ENCODE data around the gene TP53BP2.

DNA sequence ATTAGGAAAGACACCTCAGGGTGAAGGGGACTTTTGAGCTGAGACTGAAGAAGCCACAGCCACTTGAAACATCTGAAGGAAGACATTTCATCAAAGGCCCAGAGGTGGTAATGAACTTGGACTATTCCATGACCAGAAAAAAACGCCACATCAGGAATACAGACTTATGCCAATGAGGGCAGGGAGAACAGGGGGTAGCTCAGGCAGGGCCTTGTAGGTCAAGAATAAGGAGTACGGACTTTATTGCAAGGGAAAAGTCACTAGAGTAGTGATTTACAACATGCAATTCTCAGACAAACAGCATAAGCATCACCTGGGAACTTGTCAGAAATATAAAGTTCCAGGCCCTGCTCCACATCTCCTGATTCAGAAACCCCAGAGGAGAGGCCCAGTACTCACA is 11.8 kb downstream of the TP53BP2 start:
- TF ChIP-seq, protein P1, sequence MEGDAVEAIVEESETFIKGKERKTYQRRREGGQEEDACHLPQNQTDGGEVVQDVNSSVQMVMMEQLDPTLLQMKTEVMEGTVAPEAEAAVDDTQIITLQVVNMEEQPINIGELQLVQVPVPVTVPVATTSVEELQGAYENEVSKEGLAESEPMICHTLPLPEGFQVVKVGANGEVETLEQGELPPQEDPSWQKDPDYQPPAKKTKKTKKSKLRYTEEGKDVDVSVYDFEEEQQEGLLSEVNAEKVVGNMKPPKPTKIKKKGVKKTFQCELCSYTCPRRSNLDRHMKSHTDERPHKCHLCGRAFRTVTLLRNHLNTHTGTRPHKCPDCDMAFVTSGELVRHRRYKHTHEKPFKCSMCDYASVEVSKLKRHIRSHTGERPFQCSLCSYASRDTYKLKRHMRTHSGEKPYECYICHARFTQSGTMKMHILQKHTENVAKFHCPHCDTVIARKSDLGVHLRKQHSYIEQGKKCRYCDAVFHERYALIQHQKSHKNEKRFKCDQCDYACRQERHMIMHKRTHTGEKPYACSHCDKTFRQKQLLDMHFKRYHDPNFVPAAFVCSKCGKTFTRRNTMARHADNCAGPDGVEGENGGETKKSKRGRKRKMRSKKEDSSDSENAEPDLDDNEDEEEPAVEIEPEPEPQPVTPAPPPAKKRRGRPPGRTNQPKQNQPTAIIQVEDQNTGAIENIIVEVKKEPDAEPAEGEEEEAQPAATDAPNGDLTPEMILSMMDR (IDR thresholded peaks at IDR 0.05), result no peak
- TF ChIP-seq POLR2A (IDR thresholded peaks at IDR 0.05), result no peak

All from uterus (tissue), 2 donors.